GM21526 (cell line): ENCODE data around the gene MPPED1.

Experiments used
- ATAC-seq: cut with Tn5 transposase; IDR thresholded peaks from one replicate; pipeline ENCODE4 v1.9.1; 2021; ENCODE audit warnings: moderate library complexity; ENCODE audit not compliant: unreplicated experiment, low FRiP score

Gene MPPED1

GRCh38 chr22:43409046-43409445 lies 2.8 kb upstream of the MPPED1 start:
- ATAC-seq: no peak

GRCh38 chr22:43409800-43410199 lies 2.0 kb upstream of the MPPED1 start:
- no peak for ATAC-seq

- ATAC-seq: no peak
Measured at GRCh38 chr22:43411040-43411868, 560 bp upstream of the MPPED1 start.

GRCh38 chr22:43412808-43413795 lies 1.3 kb downstream of the MPPED1 start:
- ATAC-seq: no peak

- no peak for ATAC-seq
Measured at GRCh38 chr22:43413826-43414225, 2.0 kb downstream of the MPPED1 start.

- no peak for ATAC-seq
Measured at GRCh38 chr22:43415681-43416080, 3.9 kb downstream of the MPPED1 start.

GRCh38 chr22:43417555-43417954 lies 5.7 kb downstream of the MPPED1 start:
- ATAC-seq: no peak

- ATAC-seq: no peak
Measured at GRCh38 chr22:43418079-43418825, 6.4 kb downstream of the MPPED1 start.

- no peak for ATAC-seq
Measured at GRCh38 chr22:43419371-43420080, 7.7 kb downstream of the MPPED1 start.

- ATAC-seq: no peak
Measured at GRCh38 chr22:43421046-43421665, 9.3 kb downstream of the MPPED1 start.

GRCh38 chr22:43421914-43422615 lies 10.3 kb downstream of the MPPED1 start:
- ATAC-seq: no peak

GRCh38 chr22:43423046-43423445 lies 11.2 kb downstream of the MPPED1 start:
- ATAC-seq: no peak

- no peak for ATAC-seq
Measured at GRCh38 chr22:43424201-43424600, 12.4 kb downstream of the MPPED1 start.

- no peak for ATAC-seq
Measured at GRCh38 chr22:43424666-43425630, 13.1 kb downstream of the MPPED1 start.

GRCh38 chr22:43425976-43426785 lies 14.4 kb downstream of the MPPED1 start:
- ATAC-seq: no peak

- ATAC-seq: no peak
Measured at GRCh38 chr22:43426816-43427215, 15.0 kb downstream of the MPPED1 start.
